ENCODE results near the gene FBXL17.

The FBXL17 gene

GRCh38 chr5:107887166-107887943 lies 494.5 kb downstream of the FBXL17 start:
- DNase-seq: no peak

DNA sequence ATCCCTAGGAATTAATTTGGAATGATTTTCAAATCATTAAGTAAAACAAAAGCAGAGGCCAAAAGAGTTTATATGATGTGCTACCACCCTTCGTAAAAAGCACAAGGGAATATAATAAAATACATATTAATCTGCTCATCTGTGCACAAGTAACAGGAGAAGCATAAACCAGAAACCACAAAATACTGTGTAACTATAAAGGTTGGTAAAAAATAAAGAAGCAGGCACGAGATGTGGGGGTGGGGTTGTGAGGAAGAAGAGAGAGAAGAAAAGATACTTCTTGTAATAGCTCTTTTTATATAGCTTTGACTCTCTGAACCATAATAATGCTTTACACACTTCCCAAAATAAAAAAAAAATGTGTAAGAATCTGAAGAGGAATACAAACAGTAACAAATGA lies 496.3 kb downstream of the FBXL17 start:
- no peak for DNase-seq

DNA sequence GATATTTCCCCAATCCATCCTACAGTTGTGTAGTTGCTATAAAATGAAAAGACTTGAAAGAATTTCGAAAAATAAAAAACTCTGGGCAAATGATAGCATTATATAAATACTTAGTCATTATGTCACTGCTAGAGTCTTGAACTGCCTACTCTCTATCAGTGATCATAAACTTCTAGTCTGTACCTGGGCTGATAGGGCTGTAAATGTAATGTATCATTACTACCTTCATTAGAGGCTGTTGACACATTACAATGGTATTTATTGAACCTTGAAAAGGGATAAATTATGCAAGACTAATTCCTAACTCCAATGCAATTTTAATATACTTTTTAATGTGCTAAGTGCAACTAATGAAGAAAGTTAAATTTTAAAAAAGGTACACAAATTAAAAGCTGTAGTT lies 497.0 kb downstream of the FBXL17 start:
- DNase-seq: no peak

- DNase-seq: no peak
Observed at GRCh38 chr5:107878661-107879060, 503.2 kb downstream of the FBXL17 start.

- no peak for DNase-seq
Observed at GRCh38 chr5:107876906-107877305, 505.0 kb downstream of the FBXL17 start.

- no peak for DNase-seq
Observed at GRCh38 chr5:107876261-107876660, 505.6 kb downstream of the FBXL17 start.

DNA sequence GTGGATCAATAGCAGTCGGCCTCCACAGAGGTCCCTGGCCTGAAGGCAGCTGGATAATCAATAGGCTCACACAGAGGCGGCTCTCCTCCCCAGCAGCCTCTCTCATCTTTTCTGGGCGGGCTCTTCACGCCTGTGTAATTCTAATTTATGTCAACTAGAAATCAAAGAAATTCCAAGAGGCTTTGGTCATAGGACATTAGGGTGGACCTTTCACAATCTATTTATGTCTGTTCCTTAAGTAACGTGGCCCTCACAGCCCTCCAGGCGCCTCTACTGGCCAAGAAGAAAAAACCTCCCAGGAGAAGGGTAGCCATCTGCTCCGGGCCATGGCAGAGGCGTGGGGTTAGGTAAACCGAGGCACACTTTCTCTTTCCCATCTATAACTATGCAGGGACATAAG lies 506.1 kb downstream of the FBXL17 start:
- DNase-seq: no peak

DNA sequence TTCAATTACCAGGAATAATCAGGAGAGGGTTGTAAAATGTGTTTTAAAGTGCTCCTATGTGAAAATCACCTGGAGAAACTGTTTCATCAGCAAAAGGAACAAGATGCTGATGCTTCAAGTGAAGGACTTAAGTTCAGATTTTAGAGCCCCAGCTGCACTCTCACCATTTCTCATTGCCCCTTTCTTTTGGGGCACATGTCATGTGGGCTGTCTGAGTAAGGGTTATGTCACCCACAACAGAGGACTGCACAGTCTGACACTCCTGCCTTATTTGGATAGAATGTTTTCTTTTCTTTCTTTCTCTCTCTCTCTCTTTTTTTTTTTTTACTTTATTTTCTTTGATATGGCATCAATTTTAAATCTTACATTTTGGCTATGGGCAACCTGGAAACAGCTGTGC lies 507.1 kb downstream of the FBXL17 start:
- no peak for DNase-seq

DNA sequence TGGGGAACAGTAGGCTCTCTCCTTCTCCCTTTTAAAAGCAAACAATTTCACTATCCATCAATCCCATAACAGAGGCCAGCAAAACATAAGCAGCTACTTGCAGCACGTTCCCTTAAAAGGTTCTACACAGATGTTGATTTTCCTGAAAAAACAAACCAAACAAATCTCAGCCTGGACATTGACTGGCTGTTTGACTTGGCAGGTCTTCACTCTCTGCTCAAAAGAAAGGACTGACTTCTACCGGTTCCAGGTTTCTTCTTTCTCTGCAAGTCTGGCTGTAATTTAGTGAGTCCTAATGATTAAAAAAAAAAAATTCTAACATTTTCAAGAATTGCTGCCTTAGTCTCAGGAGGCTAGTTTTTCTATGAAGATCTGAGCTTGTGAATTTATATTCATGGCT lies 508.0 kb downstream of the FBXL17 start:
- no peak for DNase-seq

GRCh38 chr5:107871023-107871422 lies 510.9 kb downstream of the FBXL17 start:
- DNase-seq: no peak

DNA sequence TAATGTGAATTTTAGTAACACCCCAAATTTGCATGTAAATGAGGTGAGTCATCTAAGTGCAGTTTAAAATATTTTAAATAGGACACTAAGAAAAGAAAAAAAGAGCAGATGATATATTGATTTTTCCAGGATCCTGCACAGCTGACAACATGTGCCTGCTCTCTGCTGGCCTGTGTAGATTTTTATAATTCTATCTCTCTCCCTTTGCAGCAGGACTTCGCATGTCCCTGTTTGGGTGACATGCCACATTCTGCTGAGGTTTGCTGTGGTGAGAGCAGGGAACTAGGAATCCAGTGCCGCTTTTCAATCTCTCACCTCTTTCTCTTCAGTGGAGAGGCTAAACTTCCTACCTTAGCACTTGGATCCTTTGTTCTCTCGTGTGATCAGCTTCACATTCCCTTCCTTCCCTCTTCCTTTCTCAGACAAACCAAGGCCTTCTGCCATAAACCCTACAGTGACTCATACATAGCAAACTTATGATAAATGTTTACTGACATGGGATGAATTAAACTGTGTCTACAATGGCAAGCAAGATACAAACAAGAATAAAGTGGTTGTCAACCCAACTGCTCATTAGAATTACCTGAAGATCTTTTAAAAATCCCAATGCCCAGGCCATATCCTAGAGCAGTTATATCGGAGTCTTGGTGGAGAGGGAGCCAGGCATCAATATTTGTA lies 512.3 kb downstream of the FBXL17 start:
- DNase-seq: no peak

- DNase-seq: no peak
Observed at GRCh38 chr5:107868650-107869409, 513.1 kb downstream of the FBXL17 start.

DNA sequence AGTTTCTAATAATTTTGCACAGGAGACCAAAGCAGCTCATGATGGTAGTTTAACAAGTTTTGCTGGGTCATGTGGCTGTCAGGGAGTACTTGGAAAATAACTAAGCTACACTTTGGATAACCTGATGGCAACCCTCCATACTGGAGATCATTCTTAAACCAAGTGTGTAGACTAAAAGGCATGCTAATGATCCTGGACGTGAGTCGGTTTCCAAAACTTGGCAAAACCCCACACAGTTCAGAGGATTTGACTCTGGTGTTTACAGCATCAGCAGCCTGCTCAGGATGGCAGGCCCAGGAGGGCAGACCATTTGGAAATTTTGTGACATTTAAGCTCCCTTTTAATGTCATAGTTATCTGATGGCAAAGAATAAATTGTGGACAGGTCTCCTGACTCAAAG lies 514.6 kb downstream of the FBXL17 start:
- DNase-seq: no peak

DNA sequence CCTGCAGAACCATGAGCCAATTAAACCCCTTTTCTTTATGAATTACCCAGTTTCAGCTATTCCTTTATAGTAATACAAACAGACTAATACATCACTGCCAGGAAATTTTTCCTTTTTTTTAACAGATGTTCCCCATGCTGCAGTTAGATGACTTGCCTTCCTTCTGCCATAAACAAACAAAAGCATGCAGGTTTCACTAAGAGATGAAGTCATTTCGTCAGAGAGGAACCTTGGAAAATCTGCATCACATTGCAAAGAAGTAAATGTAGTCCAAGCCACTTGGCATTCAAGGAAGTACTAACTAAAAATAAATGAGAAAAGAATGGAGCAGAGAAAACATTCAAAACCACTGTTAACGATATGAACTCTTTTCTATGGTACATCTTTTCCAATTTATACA lies 517.1 kb downstream of the FBXL17 start:
- DNase-seq: no peak

DNA sequence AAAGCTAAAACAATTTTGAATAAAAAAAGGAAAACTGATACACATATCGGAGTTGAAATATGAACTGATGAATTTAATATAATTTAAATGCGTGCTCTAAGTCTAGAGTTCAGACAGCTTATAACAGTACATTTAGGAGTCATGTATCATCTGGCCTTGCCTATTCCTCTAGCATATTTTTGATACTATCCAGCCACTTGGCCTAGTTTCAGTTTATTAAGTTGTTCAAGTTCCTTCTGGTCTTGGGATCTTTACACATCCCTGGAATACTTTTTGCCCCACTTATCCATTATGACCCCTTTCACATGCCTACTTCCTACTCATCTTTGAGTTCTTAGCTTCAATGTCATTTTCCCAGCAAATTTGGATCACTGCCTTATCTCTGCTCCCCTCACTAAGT lies 518.8 kb downstream of the FBXL17 start:
- DNase-seq: no peak

DNA sequence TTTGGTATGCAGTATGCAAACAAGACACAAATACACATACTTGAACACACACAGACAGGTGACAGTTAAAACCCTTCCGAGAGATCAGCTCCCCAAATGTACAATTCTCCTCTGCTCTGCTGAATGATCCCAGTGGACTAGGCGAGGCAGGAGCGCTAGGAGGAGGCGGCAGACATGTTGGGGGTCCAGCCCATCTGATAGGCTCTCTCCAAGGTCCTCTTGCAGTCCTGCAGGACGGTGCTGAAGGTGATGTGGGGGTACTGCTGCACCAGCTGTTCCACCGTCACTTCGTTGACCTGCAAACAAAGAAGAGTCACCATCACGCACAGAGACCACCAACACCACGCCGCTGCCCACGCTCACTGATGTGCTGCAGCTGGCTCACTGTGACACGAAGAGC lies 520.3 kb downstream of the FBXL17 start:
- no peak for DNase-seq

- no peak for DNase-seq
Observed at GRCh38 chr5:107860044-107860443, 521.9 kb downstream of the FBXL17 start.

- DNase-seq: no peak
Observed at GRCh38 chr5:107858788-107859187, 523.1 kb downstream of the FBXL17 start.

DNA sequence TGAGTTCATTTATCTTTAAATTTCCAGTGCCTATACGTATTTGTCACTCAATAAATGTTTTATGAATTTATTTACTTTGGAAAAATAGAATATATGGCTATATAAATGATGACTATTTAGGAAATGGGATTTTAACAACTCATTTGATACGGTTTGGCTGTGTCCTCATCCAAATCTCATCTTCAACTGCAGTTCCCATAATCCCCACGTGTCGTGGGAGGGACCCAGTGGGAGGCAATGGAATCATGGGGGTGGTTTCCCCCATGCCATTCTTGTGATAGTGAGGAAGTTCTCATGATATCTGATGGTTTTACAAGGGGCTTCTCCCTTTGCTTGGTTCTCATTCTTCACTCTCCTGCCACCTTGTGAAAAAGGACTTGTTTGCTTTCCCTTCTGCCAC lies 523.6 kb downstream of the FBXL17 start:
- no peak for DNase-seq

GRCh38 chr5:107857785-107858184 lies 524.1 kb downstream of the FBXL17 start:
- no peak for DNase-seq

DNA sequence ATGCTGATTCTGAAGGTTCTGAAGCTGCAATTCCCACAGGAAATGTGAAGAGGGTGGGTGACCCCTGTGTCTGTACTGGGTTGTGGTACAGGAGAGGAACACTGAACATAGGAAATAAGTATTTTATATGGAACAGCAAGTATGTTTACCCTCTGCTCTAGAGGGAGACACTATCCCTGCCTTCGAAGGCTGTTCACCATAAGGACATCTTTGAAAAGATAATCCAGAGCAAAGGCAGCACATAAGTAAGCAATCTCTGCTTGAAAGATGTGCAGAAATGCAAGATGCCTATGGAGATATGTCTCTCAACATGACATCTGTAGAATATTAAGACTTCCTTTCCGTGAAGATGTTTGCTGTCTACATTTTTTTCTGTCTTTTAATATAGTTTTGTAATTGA lies 526.7 kb downstream of the FBXL17 start:
- no peak for DNase-seq

- DNase-seq: no peak
Observed at GRCh38 chr5:107853696-107854095, 528.2 kb downstream of the FBXL17 start.

DNA sequence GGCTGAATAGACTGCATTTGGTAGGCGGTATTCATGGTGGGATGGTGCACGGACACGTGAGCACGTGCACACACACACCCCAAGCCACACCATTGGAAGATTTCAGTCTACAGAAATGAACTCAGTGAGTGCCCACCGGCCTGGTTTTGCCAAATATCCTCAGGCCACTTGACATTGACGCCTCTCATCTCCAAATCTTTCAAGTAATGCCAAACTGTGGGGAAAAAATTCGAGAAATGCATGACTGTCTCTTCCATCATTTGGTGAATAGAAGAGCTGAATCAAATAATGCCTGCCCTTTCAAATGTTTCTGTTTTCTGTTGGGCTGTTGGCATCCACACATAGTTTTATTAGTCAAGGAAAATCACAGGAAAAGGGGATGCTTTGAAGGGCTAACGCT lies 528.9 kb downstream of the FBXL17 start:
- no peak for DNase-seq

DNA sequence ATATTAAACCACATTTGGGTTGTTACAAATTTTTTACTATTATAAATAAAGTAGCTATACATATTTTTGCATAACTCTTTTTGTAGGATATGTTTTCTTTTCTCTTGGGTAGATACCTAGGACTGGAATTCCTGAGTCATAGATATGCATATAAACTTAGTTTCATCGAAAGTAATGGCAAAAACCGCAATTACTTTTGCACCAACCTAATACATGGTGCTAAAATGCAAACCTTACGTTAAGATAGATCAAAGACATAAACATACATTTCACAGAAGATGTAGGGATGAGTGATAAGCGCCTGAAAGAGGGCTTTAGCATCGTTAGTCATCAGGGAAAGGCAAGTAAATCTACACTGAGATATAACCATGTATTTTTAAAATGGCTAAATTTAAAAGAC lies 532.8 kb downstream of the FBXL17 start:
- DNase-seq: no peak
